K562 (cell line): Measurements from ENCODE around the gene CORO2A. TPM values are rescaled to one million over a fixed set of nuclear protein-coding genes. Genes with fewer than 3 reads are reported as not detected.

ENCODE experiments used
- ATAC-seq: fragments of 200-7000 bp; cut with Tn5 transposase; 3 replicates; pipeline ENCODE4 v1.9.1; 2020; ENCODE audit warnings: moderate library complexity
- BruUV-seq: library from RNA; stranded (reverse); fragments of 400-500 nt; replicated peaks from 2 replicates; lab custom pipeline; 2021; lab: Mats Ljungman, UMichigan
- CTCF ChIA-PET: fragments of 300-600 bp; formaldehyde crosslinking; extraction: SDS; loops from one replicate; lab custom pipeline; 2021; ENCODE audit warnings: low intra/inter-chr PET ratio; lab: Yijun Ruan, JAX
- POLR2A ChIA-PET: fragments of 300-600, 350-650 bp; sonication (Branson Sonifier 250); formaldehyde crosslinking; extraction: SDS; loops from one replicate; lab custom pipeline; 2021; ENCODE audit warnings: antibody characterized with exemption, inconsistent platforms; lab: Yijun Ruan, JAX
- DNase-seq, 4 experiments: peaks; one replicate each; pipeline versions ENCODE4 v3.0.0 to v3.0.0-alpha.2; 2011 to 2018; ENCODE audit warnings: low spot score in 3 of 4, mixed read lengths in 3 of 4; ENCODE audit errors: extremely low read depth in 1 of 4
- FAIRE-seq: peaks from 2 replicates; lab custom pipeline; 2011; peaks lifted over from hg19 to GRCh38; lab: Jason Lieb, UNC
- H2AFZ ChIP-seq: 2 replicates; pipeline ENCODE4 v1.6.0; 2011; ENCODE audit warnings: low read depth, low read length, control low read depth, inconsistent platforms
- H3K27ac ChIP-seq: fragments of 200-600 bp; 3 replicates; pipeline ENCODE4 v1.8.0; 2011; ENCODE audit warnings: low read depth, mild to moderate bottlenecking, control low read depth, inconsistent platforms, low read length, moderate library complexity, mixed read lengths; ENCODE audit errors: extremely low read depth
- H3K27me3 ChIP-seq, 2 experiments: fragments of 300-600 bp in 1 of 2; 2 replicates in 1 of 2; 3 replicates in 1 of 2; pipeline versions ENCODE4 v1.6.0 to v1.8.0; 2011; ENCODE audit warnings: inconsistent platforms in 2 of 2, low read length in 2 of 2, mild to moderate bottlenecking in 1 of 2, mixed read lengths in 1 of 2, moderate library complexity in 1 of 2; ENCODE audit not compliant: control insufficient read depth in 2 of 2, insufficient read depth in 2 of 2
- H3K36me3 ChIP-seq: fragments of 300-600 bp; 3 replicates; pipeline ENCODE4 v1.8.0; 2011; ENCODE audit warnings: mild to moderate bottlenecking, low read length, inconsistent platforms; ENCODE audit not compliant: control insufficient read depth, insufficient read depth
- H3K4me1 ChIP-seq, 2 experiments: fragments of 200-600 bp in 1 of 2; replicated peaks in 1 of 2; 2 replicates in 1 of 2; 3 replicates in 1 of 2; pipeline versions ENCODE4 v1.5.1 to v1.8.0; 2011; ENCODE audit warnings: inconsistent platforms in 2 of 2, low read length in 2 of 2, mild to moderate bottlenecking in 1 of 2, mixed read lengths in 1 of 2, moderate library complexity in 1 of 2; ENCODE audit not compliant: control insufficient read depth in 2 of 2, insufficient read depth in 2 of 2
- H3K4me2 ChIP-seq: 2 replicates; pipeline ENCODE4 v1.6.1; 2011; ENCODE audit warnings: low read length, control low read depth, inconsistent platforms, mixed read lengths; ENCODE audit not compliant: insufficient read depth
- H3K4me3 ChIP-seq: fragments of 200-600 bp; sonication (generic), shearing (Covaris generic); 2 replicates; pipeline ENCODE4 v1.5.1; 2016; ENCODE audit warnings: control low read depth, inconsistent platforms
- H3K79me2 ChIP-seq: fragments of 200-600 bp; 3 replicates; pipeline ENCODE4 v1.8.0; 2011; ENCODE audit warnings: low read length, inconsistent platforms; ENCODE audit not compliant: control insufficient read depth, insufficient read depth
- H3K9ac ChIP-seq, 2 experiments: 2 replicates each; pipeline versions ENCODE4 v1.6.0 to v1.6.1; 2011; ENCODE audit warnings: low read depth in 2 of 2, low read length in 2 of 2, control low read depth in 1 of 2, inconsistent platforms in 1 of 2, mild to moderate bottlenecking in 1 of 2, mixed read lengths in 1 of 2; ENCODE audit not compliant: insufficient read depth in 1 of 2
- H3K9me1 ChIP-seq: one replicate; pipeline ENCODE4 v1.6.0; 2011; ENCODE audit warnings: inconsistent platforms, mild to moderate bottlenecking, low read length, moderate library complexity; ENCODE audit not compliant: control insufficient read depth, insufficient read depth
- H3K9me3 ChIP-seq: replicated peaks from 2 replicates; pipeline ENCODE4 v1.5.1; 2011; ENCODE audit warnings: low read depth, low read length, inconsistent platforms; ENCODE audit not compliant: control insufficient read depth, insufficient read depth
- H4K20me1 ChIP-seq: replicated peaks from 2 replicates; pipeline ENCODE4 v1.6.1; 2011; ENCODE audit warnings: low read length, inconsistent platforms, mixed read lengths; ENCODE audit not compliant: control insufficient read depth, insufficient read depth
- BACH1 ChIP-seq: fragments of 200-800 bp; sonication (Bioruptor generic); IDR thresholded peaks from 2 replicates; pipeline ENCODE4 v1.6.1; 2016; ENCODE audit warnings: missing genetic modification characterization, missing compliant biosample characterization
- E2F3 ChIP-seq: fragments of 250-450 bp; sonication (Bioruptor Pico); IDR thresholded peaks from 2 replicates; pipeline ENCODE4 v1.4.0; 2020; ENCODE audit warnings: mild to moderate bottlenecking
- ERF ChIP-seq: fragments of 450-650 bp; formaldehyde crosslinking; IDR thresholded peaks from 2 replicates; pipeline ENCODE4 v1.4.0; 2020; ENCODE audit warnings: mild to moderate bottlenecking, mixed read lengths
- GABPB2 ChIP-seq: fragments of 250-450 bp; sonication (Bioruptor Pico); conservative IDR thresholded peaks from 2 replicates; pipeline ENCODE4 v1.5.1; 2021; ENCODE audit warnings: mild to moderate bottlenecking
- HDAC8 ChIP-seq: fragments of 450-650 bp; IDR thresholded peaks from 2 replicates; pipeline ENCODE4 v1.6.1; 2016; ENCODE audit warnings: mild to moderate bottlenecking, missing genetic modification characterization, moderate library complexity, missing compliant biosample characterization
- IFI16 ChIP-seq: fragments of 250-450 bp; sonication (Bioruptor Pico); IDR thresholded peaks from 2 replicates; pipeline ENCODE4 v2.1.2; 2022; ENCODE audit warnings: mild to moderate bottlenecking, inconsistent platforms
- PHTF2 ChIP-seq: fragments of 250-450 bp; sonication (Bioruptor Pico); IDR thresholded peaks from 2 replicates; pipeline ENCODE4 v1.5.0; 2021; ENCODE audit warnings: mild to moderate bottlenecking
- SREBF1 ChIP-seq: fragments of 150-350 bp; IDR thresholded peaks from 2 replicates; pipeline ENCODE4 v1.6.1; 2014; ENCODE audit warnings: antibody characterized with exemption, low read depth, low read length, borderline replicate concordance
- ZNF785 ChIP-seq: fragments of 250-450 bp; sonication (Bioruptor Pico); IDR thresholded peaks from 2 replicates; pipeline ENCODE4 v1.4.0; 2020; ENCODE audit warnings: mild to moderate bottlenecking
- WGBS: fragments of 100-300 bp; shearing (Covaris generic); methylation state at CpG from one replicate; pipeline ENCODE4 v1.1.6; 2016; ENCODE audit warnings: low coverage, mixed read lengths; ENCODE audit not compliant: insufficient coverage; ENCODE audit errors: missing lambda C conversion rate; 5-methylcytosine and 5-hydroxymethylcytosine counted together
- in situ Hi-C: fragments of 300-500 bp; cut with MboI; formaldehyde crosslinking; loops from 4 replicates; pipeline ENCODE4 v1.15.0; 2018; ENCODE audit warnings: inconsistent platforms, mixed read lengths
- intact Hi-C: fragments of 100-400 bp; cut with micrococcal nuclease; formaldehyde crosslinking; loops from 2 replicates; pipeline ENCODE4 v1.14.2; 2022
- polyA plus RNA-seq, 8 experiments: library from polyadenylated mRNA; depleted of rRNA in 4 of 8; stranded (reverse) in 5 of 8; unstranded in 3 of 8; fragments of >200 nt; fragmentation: Nextera tagmentation in 2 of 8; fragmentation: Illumina TruSeq in 1 of 8; extraction: Ambion mirVana in 2 of 8; extraction: Trizol in 1 of 8; gene quantifications; 2 replicates each; pipeline versions ENCODE4 v1.2.1 to v1.2.3, GENCODE V29; 2011 to 2014; ENCODE audit warnings: inconsistent platforms in 1 of 8, missing spikeins in 1 of 8
- total RNA-seq, 7 experiments: library from RNA; depleted of rRNA in 6 of 7; stranded (reverse); fragments of >200 nt in 6 of 7; fragmentation: Illumina TruSeq in 2 of 7; extraction: Trizol in 2 of 7; gene quantifications; 2 replicates each; pipeline versions ENCODE4 v1.2.1 to v1.2.3, GENCODE V29; 2011 to 2021; ENCODE audit warnings: low replicate concordance in 1 of 7
- TF ChIP-seq, protein P1 (sequence below): sonication (generic); formaldehyde crosslinking; IDR thresholded peaks from 2 replicates; pipeline ENCODE4 v1.4.0; 2020; ENCODE audit warnings: mild to moderate bottlenecking, missing genetic modification reagents
- TF ChIP-seq, protein P2 (sequence below): fragments of 250-450 bp; sonication (Bioruptor Pico); IDR thresholded peaks from 2 replicates; pipeline ENCODE4 v1.4.0; 2020; ENCODE audit warnings: mild to moderate bottlenecking, moderate library complexity

Gene CORO2A
- total and polyA plus RNA-seq, 9 of the 15 experiments (the other 6 are each of a cell fraction or from before 2014, with no cell fraction given): 9.5 to 26.6 (median 18.0) TPM

DNA sequence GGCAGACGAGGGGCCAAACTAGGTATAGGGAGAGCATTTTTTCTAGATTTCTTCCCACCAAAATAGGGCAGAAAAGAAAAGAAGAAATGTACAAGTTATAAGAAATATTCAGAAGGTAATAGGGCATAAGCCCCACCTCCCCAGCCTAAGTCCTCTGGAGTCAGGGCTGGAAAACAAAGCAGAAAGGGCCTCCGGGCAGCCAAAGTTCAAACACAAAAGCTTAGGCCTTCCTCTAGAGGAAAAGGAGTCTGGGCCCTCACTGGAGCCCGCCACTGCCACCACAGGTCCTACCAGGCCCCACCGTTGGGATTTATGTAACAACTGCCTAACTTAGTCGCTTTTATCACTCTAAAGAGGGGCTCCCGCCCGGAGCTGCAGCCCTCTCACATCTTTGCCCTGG lies 35.4 kb upstream of the CORO2A start:
- ChIA-PET POLR2A (interaction anchor here (0.6 kb wide), 1 partner anchor 14 kb away, joined by 4 read pairs; no protein-coding TSS in a partner anchor), CTCF (no interaction called here)
- Histone ChIP-seq H3K4me1 (peaks cover 14 to 29% of the 10 kb centered on the region in 2 experiments; a peak in 3 of 5 replicates), H3K79me2 (no peaks in the 10 kb centered on the region), H3K36me3 (peaks cover 36% of the 10 kb centered on the region; the same call in 1 of the 3 replicates), H3K9ac (no peak overlapping the region), H2AFZ (no peak overlapping the region), H3K9me3 (no peaks in the 10 kb centered on the region)
- in situ Hi-C loops: no loop called here
- WGBS: 81% methylated on average over 7 of the region's 7 CpGs
- intact Hi-C loops: no loop called here
- BruUV-seq: no TSS peak
- DNase-seq: no peak
- TF ChIP-seq SREBF1: no peak
- no peak for TF ChIP-seq HDAC8 (tag)
- no peak for TF ChIP-seq E2F3 (CRISPR knock-in tag)
- TF ChIP-seq ERF (CRISPR knock-in tag): no peak
- TF ChIP-seq, protein P1, sequence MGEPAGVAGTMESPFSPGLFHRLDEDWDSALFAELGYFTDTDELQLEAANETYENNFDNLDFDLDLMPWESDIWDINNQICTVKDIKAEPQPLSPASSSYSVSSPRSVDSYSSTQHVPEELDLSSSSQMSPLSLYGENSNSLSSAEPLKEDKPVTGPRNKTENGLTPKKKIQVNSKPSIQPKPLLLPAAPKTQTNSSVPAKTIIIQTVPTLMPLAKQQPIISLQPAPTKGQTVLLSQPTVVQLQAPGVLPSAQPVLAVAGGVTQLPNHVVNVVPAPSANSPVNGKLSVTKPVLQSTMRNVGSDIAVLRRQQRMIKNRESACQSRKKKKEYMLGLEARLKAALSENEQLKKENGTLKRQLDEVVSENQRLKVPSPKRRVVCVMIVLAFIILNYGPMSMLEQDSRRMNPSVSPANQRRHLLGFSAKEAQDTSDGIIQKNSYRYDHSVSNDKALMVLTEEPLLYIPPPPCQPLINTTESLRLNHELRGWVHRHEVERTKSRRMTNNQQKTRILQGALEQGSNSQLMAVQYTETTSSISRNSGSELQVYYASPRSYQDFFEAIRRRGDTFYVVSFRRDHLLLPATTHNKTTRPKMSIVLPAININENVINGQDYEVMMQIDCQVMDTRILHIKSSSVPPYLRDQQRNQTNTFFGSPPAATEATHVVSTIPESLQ (CRISPR knock-in tag): no peak
- no peak for TF ChIP-seq ZNF785 (CRISPR knock-in tag)
- TF ChIP-seq GABPB2 (CRISPR knock-in tag): no peak
- no peak for TF ChIP-seq BACH1
- TF ChIP-seq, protein P2, sequence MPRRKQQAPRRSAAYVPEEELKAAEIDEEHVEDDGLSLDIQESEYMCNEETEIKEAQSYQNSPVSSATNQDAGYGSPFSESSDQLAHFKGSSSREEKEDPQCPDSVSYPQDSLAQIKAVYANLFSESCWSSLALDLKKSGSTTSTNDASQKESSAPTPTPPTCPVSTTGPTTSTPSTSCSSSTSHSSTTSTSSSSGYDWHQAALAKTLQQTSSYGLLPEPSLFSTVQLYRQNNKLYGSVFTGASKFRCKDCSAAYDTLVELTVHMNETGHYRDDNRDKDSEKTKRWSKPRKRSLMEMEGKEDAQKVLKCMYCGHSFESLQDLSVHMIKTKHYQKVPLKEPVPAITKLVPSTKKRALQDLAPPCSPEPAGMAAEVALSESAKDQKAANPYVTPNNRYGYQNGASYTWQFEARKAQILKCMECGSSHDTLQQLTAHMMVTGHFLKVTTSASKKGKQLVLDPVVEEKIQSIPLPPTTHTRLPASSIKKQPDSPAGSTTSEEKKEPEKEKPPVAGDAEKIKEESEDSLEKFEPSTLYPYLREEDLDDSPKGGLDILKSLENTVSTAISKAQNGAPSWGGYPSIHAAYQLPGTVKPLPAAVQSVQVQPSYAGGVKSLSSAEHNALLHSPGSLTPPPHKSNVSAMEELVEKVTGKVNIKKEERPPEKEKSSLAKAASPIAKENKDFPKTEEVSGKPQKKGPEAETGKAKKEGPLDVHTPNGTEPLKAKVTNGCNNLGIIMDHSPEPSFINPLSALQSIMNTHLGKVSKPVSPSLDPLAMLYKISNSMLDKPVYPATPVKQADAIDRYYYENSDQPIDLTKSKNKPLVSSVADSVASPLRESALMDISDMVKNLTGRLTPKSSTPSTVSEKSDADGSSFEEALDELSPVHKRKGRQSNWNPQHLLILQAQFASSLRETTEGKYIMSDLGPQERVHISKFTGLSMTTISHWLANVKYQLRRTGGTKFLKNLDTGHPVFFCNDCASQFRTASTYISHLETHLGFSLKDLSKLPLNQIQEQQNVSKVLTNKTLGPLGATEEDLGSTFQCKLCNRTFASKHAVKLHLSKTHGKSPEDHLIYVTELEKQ (CRISPR knock-in tag): no peak
- no peak for TF ChIP-seq IFI16 (CRISPR knock-in tag)
- TF ChIP-seq PHTF2 (CRISPR knock-in tag): no peak
- TF ChIP-seq, all 486 proteins: peak for 0
- H3K4me2 ChIP-seq: no peak overlapping the region
- no peaks in the 10 kb centered on the region for H4K20me1 ChIP-seq
- H3K4me3 ChIP-seq: no peak overlapping the region
- H3K27me3 ChIP-seq: no peaks in the 10 kb centered on the region
- no peak overlapping the region for H3K27ac ChIP-seq
- FAIRE-seq (no peak), ATAC-seq (no peak)
- no peaks in the 10 kb centered on the region for H3K9me1 ChIP-seq
